Peyer's patch (tissue), 4 donors: ENCODE results near the gene MAOA.

Experiments used
- POLR2A ChIP-seq, 2 donors: fragments of 450-650 bp; IDR thresholded peaks; one replicate each; pipeline ENCODE4 v1.5.1; 2017; ENCODE audit warnings: antibody characterized with exemption in 2 of 2, mild to moderate bottlenecking in 2 of 2, moderate library complexity in 2 of 2
- TF ChIP-seq, protein P1 (sequence below), 6 experiments: fragments of 450-650 bp in 4 of 6; fragments of 200-600 bp in 2 of 6; sonication (generic) in 1 of 6; IDR thresholded peaks; one replicate each; pipeline ENCODE4 v1.5.1; 2017 to 2019; ENCODE audit warnings: antibody characterized with exemption in 6 of 6, mild to moderate bottlenecking in 3 of 6, moderate library complexity in 1 of 6

DNA sequence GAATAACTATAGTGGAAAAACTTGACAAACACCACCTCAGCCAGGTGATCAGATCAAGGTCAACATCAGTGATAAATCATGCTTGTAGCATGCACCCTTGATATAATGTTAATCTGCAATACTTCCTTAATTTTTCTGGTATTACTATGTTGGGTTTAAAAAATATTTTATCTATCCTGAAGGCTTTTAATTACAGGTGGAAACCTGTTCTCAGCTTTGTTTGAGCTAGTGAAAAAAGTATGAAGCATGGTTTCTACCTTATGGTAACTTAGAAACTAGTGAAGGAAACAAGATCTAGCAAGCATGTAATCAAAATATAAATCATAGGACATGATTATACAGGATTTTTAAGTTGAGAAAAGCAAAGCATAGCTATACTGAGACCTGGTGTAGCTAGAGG lies 26.6 kb downstream of the MAOA start:
- TF ChIP-seq, protein P1, sequence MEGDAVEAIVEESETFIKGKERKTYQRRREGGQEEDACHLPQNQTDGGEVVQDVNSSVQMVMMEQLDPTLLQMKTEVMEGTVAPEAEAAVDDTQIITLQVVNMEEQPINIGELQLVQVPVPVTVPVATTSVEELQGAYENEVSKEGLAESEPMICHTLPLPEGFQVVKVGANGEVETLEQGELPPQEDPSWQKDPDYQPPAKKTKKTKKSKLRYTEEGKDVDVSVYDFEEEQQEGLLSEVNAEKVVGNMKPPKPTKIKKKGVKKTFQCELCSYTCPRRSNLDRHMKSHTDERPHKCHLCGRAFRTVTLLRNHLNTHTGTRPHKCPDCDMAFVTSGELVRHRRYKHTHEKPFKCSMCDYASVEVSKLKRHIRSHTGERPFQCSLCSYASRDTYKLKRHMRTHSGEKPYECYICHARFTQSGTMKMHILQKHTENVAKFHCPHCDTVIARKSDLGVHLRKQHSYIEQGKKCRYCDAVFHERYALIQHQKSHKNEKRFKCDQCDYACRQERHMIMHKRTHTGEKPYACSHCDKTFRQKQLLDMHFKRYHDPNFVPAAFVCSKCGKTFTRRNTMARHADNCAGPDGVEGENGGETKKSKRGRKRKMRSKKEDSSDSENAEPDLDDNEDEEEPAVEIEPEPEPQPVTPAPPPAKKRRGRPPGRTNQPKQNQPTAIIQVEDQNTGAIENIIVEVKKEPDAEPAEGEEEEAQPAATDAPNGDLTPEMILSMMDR (IDR thresholded peaks at IDR 0.05), result no peak
- TF ChIP-seq POLR2A (IDR thresholded peaks at IDR 0.05), result no peak
